Measurements from ENCODE around the gene KIT.

Gene KIT

GRCh38 chr4:54661169-54661568 lies 3.4 kb downstream of the KIT start:
- no peak for DNase-seq (ENCODE audit: low spot score)

DNA sequence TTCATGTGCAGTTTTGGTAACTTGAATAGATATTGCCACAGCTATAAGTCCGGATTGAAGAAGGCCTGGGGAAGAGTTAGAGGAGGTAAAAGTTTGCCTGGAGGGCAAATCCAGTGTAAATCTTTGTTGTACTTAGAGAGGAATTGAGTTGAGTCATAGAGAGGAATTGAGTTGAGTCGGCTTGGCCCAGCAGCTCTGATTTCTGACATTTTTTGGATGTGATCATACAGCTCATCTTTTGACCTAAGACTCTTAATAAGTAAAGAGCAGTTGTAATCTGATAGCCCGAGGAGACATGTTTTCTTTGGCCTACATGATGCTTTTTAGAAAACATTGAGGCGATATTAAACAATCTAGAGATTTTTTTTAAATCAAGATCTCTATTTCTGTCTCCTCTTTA lies 3.9 kb downstream of the KIT start:
- DNase-seq (ENCODE audit: low spot score), result no peak

DNA sequence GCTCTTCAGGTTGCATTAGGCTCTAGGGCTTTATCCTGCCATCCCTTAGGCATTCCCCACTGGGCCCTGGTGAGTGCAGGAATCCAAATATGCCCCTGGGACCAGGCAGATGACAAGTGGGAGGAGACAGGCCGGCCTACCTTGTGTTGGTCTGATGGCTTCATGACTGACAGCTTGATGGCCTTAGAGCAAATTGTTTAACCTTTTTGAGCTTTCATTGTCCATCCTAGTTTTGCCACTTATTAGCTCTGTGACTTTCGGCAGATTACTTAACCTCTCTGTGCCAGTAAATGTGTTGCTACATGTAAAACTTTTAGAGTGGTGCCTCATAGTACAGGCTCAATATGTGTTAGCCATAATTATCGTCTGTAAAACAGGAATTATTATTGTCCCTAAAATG lies 4.4 kb downstream of the KIT start:
- DNase-seq (ENCODE audit: low spot score), result no peak

- no peak for DNase-seq (ENCODE audit: low spot score)
Observed at GRCh38 chr4:54662901-54663585, 5.3 kb downstream of the KIT start.

DNA sequence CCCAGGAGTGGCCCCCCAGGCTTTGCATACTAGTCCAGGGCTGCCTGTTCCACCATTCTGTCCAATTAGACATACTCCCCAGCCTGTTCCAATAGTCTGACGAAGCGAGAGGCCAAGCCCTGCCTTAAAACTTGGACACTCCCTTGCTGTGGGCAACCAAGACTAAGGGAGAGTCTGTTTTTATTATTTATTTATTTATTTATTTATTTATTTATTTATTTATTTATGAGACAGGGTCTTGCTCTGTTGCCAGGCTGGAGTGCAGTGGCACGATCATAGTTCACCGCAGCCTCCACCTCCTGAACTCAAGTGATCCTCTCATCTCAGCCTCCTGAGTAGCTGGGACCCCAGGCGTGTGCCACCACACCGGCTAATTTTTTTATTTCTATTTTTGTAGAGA lies 6.6 kb downstream of the KIT start:
- DNase-seq (ENCODE audit: low spot score), result no peak

DNA sequence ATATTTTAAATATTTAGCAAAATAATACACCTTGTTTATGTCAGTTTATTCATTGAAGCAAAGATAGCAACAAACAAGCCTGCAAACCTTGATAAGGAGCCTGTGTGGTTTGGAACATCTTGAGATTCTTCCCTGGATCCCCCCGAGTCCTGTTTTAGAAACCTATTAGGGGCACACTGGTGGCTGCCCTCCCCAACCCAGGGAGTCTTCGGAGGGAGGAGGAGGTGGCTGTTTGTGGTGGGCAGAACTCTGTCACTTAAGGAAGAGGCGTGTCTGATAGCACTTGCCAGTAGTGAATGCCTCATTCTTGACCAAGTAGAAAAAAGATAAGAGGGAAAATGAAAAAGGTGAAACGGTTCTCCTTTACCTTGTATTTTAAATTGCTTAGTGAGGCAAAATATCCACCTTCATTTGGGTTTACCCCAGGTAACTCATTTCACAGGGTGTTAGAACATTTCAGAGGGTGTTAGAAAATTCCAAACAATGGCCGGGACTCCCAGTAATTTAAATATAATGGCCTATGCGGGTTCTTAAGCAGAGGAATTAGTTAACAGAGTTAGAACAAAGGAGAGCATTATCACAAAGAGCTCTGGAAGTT lies 10.4 kb downstream of the KIT start:
- no peak for DNase-seq (ENCODE audit: low spot score)

DNA sequence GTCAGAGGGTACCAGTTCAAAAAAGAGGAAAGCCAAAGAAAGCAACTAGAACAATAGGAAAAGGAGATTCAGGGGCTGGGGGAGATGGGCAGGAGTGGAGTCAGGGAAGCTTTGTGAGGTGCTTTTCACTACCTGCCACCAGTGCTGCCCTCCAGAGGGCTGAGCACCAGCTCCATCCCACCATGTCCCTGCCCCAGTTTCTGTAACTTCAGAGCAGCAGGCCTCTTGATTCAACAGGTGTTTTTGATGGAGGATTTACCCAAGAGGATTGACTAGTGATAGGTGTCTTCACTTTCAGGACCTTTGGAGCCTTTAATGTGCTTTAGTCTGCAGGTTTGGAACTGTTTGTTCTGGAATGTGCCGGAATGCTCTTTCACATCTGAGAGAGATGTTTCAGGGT lies 12.1 kb downstream of the KIT start:
- DNase-seq (ENCODE audit: low spot score), result no peak

DNA sequence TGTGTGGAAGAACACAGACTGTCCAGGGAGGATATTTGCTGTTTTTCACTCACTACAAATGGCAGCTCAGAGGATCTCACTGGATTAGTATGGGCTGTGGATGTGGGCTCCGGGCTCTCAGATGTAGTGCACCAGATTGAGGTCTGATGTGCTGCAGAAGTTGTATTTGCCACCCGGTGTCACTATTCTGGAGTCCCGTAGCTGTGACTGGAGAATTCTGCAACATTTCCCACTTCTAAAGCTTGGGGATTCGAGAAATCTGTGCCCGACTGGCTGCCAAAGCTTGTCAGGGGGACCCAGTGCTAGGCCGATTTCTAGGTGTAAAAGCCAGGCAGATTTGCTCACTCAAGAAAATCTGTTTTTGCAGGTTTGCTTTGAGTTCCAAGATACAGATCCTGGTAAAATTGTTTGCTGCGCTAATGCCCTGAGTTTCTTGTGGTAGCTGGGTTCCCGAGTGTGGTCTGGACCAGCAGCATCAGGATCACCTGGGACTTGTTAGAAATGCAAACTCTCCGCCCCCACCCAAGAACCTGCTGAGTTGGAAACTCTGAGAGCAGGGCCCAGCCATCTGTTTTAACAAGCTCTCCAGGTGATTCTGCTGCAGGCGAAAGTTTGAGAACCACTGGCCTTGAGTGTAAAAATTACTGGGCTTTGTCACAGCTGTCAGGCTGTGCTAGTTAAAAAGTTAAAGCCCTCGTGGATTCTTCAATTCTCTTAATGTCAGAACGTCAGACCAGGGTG lies 18.1 kb downstream of the KIT start:
- DNase-seq (ENCODE audit: low spot score), result no peak

- DNase-seq (ENCODE audit: low spot score), result no peak
Observed at GRCh38 chr4:54676658-54677057, 18.9 kb downstream of the KIT start.

DNA sequence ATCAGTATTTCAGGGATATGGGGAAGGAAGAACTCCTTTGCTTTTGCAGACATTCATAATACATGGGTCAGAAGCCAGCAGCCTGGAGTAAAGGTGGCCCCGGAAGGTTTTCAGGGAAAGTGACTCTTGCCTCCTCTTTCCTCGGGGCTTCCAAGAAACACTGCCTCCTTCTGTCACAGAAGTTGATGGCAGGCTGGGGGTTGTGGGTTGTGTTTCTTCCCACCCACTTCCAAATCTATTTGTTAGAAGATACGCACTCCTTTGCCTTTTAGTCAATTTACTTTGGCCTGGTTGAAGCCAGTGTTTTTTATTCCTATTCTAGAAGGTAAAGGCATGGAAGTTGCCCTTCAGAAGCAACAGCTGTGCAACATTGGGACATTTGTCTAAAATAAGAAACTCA lies 19.7 kb downstream of the KIT start:
- no peak for DNase-seq (ENCODE audit: low spot score)

DNA sequence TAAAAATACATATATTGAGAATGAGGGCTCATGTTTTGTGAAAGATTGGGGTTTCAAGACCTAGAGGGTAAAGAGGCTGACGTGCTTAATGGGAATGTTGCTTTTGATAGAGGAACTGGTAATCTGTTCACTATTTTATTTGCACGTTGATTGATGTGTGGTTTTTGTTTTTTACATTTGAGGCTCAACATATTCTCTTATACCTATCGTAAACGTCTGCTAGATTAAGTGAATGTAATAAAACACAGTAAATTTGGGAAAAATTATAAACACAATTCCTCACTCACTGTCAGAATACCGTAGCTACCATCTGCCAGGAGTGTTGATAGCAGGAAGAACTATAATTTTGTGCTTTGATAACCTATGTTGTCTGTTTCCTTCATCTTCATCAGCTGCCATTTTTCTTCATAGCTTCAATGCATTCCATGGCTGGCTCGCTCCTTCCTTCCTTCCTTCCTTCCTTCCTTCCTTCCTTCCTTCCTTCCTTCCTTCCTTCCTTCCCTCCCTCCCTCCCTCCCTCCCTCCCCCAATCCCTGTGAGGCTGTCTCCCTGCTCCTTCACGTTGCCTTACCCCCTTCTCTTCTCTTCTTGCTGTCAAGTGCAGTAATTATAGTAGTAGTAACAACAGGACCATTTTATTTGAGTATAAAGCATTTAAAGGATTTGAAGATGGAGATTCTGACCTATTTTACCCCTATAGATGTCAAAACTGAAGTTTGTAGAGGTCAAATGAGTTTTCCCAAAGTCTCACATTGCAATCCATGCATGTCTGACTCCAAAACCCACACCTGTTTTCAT lies 20.3 kb downstream of the KIT start:
- no peak for DNase-seq (ENCODE audit: low spot score)

- no peak for DNase-seq (ENCODE audit: low spot score)
Observed at GRCh38 chr4:54678826-54679225, 21.1 kb downstream of the KIT start.

GRCh38 chr4:54679813-54680212 lies 22.1 kb downstream of the KIT start:
- no peak for DNase-seq (ENCODE audit: low spot score)

DNA sequence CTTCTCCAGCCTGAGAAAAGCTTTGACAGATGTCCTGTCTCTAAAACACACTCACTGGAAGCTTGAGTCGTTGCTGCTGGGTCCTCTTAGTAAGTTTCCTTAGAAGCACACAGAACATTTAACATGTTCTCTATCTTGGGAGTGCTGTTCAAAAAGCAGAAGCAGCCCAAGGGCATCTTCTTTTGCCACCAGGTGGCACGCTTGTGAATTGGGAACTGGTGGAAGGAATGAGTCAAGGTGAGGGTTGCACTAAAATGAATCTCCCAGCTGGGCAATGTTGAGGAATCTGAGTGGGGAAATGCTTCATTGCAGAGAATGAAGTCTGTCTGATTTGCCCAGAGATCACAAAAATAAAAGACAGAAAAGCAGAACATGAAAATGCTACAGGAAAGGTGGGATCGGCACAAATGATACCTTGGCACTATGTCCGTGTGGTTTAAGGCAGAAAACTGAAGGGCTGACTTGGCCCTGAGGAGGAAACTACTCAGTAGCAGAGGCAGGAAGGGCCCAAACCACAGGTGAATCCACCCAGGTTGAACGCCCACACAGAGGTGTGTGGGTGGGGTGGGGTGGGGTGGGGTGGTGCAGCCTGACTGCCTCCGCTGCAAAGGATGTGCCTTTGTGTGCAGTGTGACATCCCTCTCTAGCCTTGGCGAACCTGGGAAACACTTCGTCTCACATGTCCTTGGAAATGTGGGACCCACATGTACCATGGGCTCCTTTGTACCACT lies 26.0 kb downstream of the KIT start:
- DNase-seq (ENCODE audit: low spot score), result no peak

- no peak for DNase-seq (ENCODE audit: low spot score)
Observed at GRCh38 chr4:54685810-54686209, 28.1 kb downstream of the KIT start.

GRCh38 chr4:54687887-54688841 lies 30.4 kb downstream of the KIT start:
- DNase-seq (ENCODE audit: low spot score), result no peak

- no peak for DNase-seq (ENCODE audit: low spot score)
Observed at GRCh38 chr4:54695337-54695736, 37.6 kb downstream of the KIT start.

DNA sequence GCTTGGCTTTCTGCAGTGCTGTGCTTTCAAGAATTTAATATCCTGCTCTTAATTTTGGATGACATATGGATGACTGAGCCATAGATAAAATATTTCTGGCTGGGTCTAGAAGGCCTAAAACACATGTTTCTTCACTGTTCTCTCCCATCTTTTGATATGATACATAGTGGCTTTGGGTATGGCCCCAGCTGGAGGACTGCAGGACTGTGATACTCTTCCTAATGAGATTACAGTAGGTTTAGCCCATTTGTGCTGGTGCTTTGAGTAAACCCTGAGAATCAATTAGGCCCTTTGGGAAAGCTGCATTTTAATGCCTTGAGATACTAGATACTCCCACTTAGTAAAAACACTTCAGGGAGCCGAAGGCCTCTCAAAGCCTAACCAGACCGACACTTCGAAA lies 38.0 kb downstream of the KIT start:
- DNase-seq (ENCODE audit: low spot score), result no peak

GRCh38 chr4:54696649-54697048 lies 38.9 kb downstream of the KIT start:
- DNase-seq (ENCODE audit: low spot score), result no peak

- no peak for DNase-seq (ENCODE audit: low spot score)
Observed at GRCh38 chr4:54700986-54701385, 43.2 kb downstream of the KIT start.

DNA sequence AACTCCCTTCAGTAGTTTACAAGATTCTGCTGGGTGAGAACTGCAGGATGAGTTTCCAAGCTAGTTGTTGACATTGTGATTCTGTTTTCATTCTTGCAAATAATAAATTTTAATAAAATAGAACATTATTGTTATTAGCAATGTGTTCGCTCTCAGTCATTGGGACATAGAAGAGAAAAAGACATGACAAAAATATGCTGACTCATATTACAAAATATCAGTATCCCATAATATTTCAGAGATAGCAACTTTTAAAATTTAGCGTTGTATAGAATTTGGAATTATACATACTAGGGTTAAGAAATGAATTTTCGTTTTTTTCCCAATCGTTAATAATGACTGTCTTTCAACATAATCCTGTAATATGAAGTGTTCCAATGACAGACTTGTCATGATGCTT lies 45.4 kb downstream of the KIT start:
- DNase-seq (ENCODE audit: low spot score), result no peak
